H1 (cell line): ENCODE results near the gene MEF2D. TPM values are rescaled to one million over a fixed set of nuclear protein-coding genes. Genes with fewer than 3 reads are reported as not detected.

Experiments
- CTCF ChIA-PET: fragments of 300-600 bp; sonication (Branson Sonifier 250); formaldehyde crosslinking; loops from one replicate; lab custom pipeline; 2021; ENCODE audit not compliant: partially characterized antibody; lab: Charles Lee
- POLR2A ChIA-PET: fragments of 300-600 bp; sonication (Branson Sonifier 250); formaldehyde crosslinking; loops from one replicate; lab custom pipeline; 2021; ENCODE audit warnings: inconsistent platforms; ENCODE audit not compliant: partially characterized antibody; lab: Charles Lee
- DNase-seq, 2 experiments: peaks; one replicate each; pipeline versions ENCODE4 v3.0.0 to v3.0.0-alpha.2; 2010 to 2022; ENCODE audit warnings: low spot score in 2 of 2, low read depth in 1 of 2, mixed read lengths in 1 of 2
- FAIRE-seq: peaks from 2 replicates; lab custom pipeline; 2011; peaks lifted over from hg19 to GRCh38; lab: Jason Lieb, UNC
- H2AFZ ChIP-seq: 2 replicates; pipeline ENCODE4 v1.8.1; 2012; ENCODE audit warnings: low read length, inconsistent platforms
- H2AK5ac ChIP-seq: 2 replicates; pipeline ENCODE4 v1.6.1; 2013; ENCODE audit warnings: low read depth, low read length
- H2BK120ac ChIP-seq: replicated peaks from 2 replicates; pipeline ENCODE3; 2013; ENCODE audit warnings: low read depth, low read length, inconsistent platforms
- H2BK12ac ChIP-seq: 2 replicates; pipeline ENCODE4 v1.6.1; 2013; ENCODE audit warnings: low read depth, low read length
- H2BK15ac ChIP-seq: 2 replicates; pipeline ENCODE4 v1.6.1; 2013; ENCODE audit warnings: low read length
- H2BK20ac ChIP-seq: 2 replicates; pipeline ENCODE4 v1.6.1; 2013; ENCODE audit warnings: low read length
- H2BK5ac ChIP-seq: 2 replicates; pipeline ENCODE4 v1.6.1; 2013; ENCODE audit warnings: low read depth, low read length
- H3K14ac ChIP-seq: 2 replicates; pipeline ENCODE4 v1.6.1; 2013; ENCODE audit warnings: inconsistent platforms; ENCODE audit not compliant: insufficient read length
- H3K18ac ChIP-seq: 2 replicates; pipeline ENCODE4 v1.6.1; 2013; ENCODE audit warnings: low read length; ENCODE audit errors: extremely low read depth
- H3K23ac ChIP-seq: 2 replicates; pipeline ENCODE4 v1.6.1; 2013; ENCODE audit warnings: inconsistent platforms; ENCODE audit not compliant: insufficient read length
- H3K23me2 ChIP-seq: 2 replicates; pipeline ENCODE4 v1.6.1; 2013; ENCODE audit warnings: low read depth, low read length
- H3K27ac ChIP-seq: 2 replicates; pipeline ENCODE4 v1.6.1; 2011; ENCODE audit warnings: low read depth, low read length, inconsistent platforms
- H3K27me3 ChIP-seq, 4 experiments: replicated peaks in 1 of 4; 1 replicate in 1 of 4; 2 replicates in 3 of 4; pipeline versions ENCODE4 v1.6.1 to v1.8.1; 2011 to 2013; ENCODE audit warnings: low read length in 3 of 4, mild to moderate bottlenecking in 3 of 4, inconsistent platforms in 2 of 4, mixed read lengths in 2 of 4, moderate library complexity in 1 of 4; ENCODE audit not compliant: control insufficient read depth in 3 of 4, insufficient read depth in 3 of 4; ENCODE audit errors: extremely low read depth in 1 of 4
- H3K36me3 ChIP-seq, 4 experiments: 2 replicates each; pipeline versions ENCODE4 v1.6.1 to v1.8.1; 2011 to 2013; ENCODE audit warnings: mild to moderate bottlenecking in 4 of 4, low read length in 3 of 4, moderate library complexity in 2 of 4, control low read depth in 1 of 4, inconsistent platforms in 1 of 4; ENCODE audit not compliant: insufficient read depth in 4 of 4, control insufficient read depth in 2 of 4
- H3K4ac ChIP-seq: replicated peaks from 2 replicates; pipeline ENCODE3; 2013; ENCODE audit warnings: low read length, low read depth, mixed read lengths, inconsistent platforms; ENCODE audit not compliant: insufficient read length
- H3K4me1 ChIP-seq, 4 experiments: replicated peaks in 1 of 4; 1 replicate in 1 of 4; 2 replicates in 3 of 4; pipeline versions ENCODE4 v1.6.1 to v1.8.1; 2011 to 2013; ENCODE audit warnings: low read length in 3 of 4, inconsistent platforms in 2 of 4, mixed read lengths in 1 of 4; ENCODE audit not compliant: insufficient read depth in 4 of 4, control insufficient read depth in 3 of 4
- H3K4me2 ChIP-seq, 2 experiments: 2 replicates each; pipeline versions ENCODE4 v1.6.1 to v1.8.1; 2011 to 2013; ENCODE audit warnings: low read depth in 2 of 2, low read length in 2 of 2, control low read depth in 1 of 2, inconsistent platforms in 1 of 2, mild to moderate bottlenecking in 1 of 2; ENCODE audit not compliant: insufficient read depth in 1 of 2
- H3K4me3 ChIP-seq, 4 experiments: fragments of 200-600, 300-600 bp in 1 of 4; sonication (generic), shearing (Covaris generic), sonication (Bioruptor Twin) in 1 of 4; 2 replicates each; pipeline versions ENCODE4 v1.5.1 to v1.8.1; 2011 to 2016; ENCODE audit warnings: low read length in 4 of 4, low read depth in 3 of 4, control low read depth in 2 of 4, inconsistent platforms in 2 of 4, mild to moderate bottlenecking in 2 of 4, mixed read lengths in 1 of 4, moderate library complexity in 1 of 4; ENCODE audit not compliant: insufficient read depth in 2 of 4; ENCODE audit errors: extremely low read depth in 1 of 4
- H3K56ac ChIP-seq: replicated peaks from 2 replicates; pipeline ENCODE3; 2013; ENCODE audit warnings: low read depth, mild to moderate bottlenecking, mixed read lengths, low read length, inconsistent platforms; ENCODE audit not compliant: insufficient read length
- H3K79me1 ChIP-seq: 2 replicates; pipeline ENCODE4 v1.6.1; 2013; ENCODE audit warnings: low read depth, low read length, control low read depth
- H3K79me2 ChIP-seq, 2 experiments: 2 replicates each; pipeline versions ENCODE4 v1.6.1 to v1.8.1; 2012 to 2013; ENCODE audit warnings: low read length in 2 of 2, mild to moderate bottlenecking in 2 of 2, inconsistent platforms in 1 of 2; ENCODE audit not compliant: insufficient read depth in 2 of 2, control insufficient read depth in 1 of 2
- H3K9ac ChIP-seq, 4 experiments: replicated peaks in 1 of 4; 1 replicate in 1 of 4; 2 replicates in 3 of 4; pipeline versions ENCODE4 v1.6.1 to v1.8.1; 2011 to 2013; ENCODE audit warnings: low read depth in 3 of 4, low read length in 3 of 4, control low read depth in 2 of 4, mild to moderate bottlenecking in 2 of 4, moderate library complexity in 2 of 4, inconsistent platforms in 1 of 4; ENCODE audit errors: extremely low read depth in 1 of 4
- H3K9me3 ChIP-seq, 2 experiments: 2 replicates each; pipeline versions ENCODE4 v1.6.1 to v1.8.1; 2012 to 2013; ENCODE audit warnings: mild to moderate bottlenecking in 2 of 2, moderate library complexity in 2 of 2, control low read depth in 1 of 2, inconsistent platforms in 1 of 2, low read depth in 1 of 2, low read length in 1 of 2, mixed read lengths in 1 of 2; ENCODE audit not compliant: insufficient read depth in 2 of 2
- H4K20me1 ChIP-seq, 2 experiments: replicated peaks in 1 of 2; 2 replicates each; pipeline versions ENCODE3 to v1.8.1; 2011 to 2013; ENCODE audit warnings: inconsistent platforms in 2 of 2, low read length in 2 of 2, mild to moderate bottlenecking in 1 of 2; ENCODE audit not compliant: insufficient read depth in 2 of 2, control insufficient read depth in 1 of 2
- H4K5ac ChIP-seq: 2 replicates; pipeline ENCODE4 v1.6.1; 2013; ENCODE audit warnings: low read length, low read depth, mixed read lengths, inconsistent platforms; ENCODE audit not compliant: insufficient read length
- H4K8ac ChIP-seq: 2 replicates; pipeline ENCODE4 v1.8.0; 2013; ENCODE audit warnings: mild to moderate bottlenecking, moderate library complexity, low read length, inconsistent platforms; ENCODE audit not compliant: insufficient read depth; ENCODE audit errors: extremely low read depth
- H4K91ac ChIP-seq: replicated peaks from 2 replicates; pipeline ENCODE3; 2013; ENCODE audit warnings: low read length, mixed read lengths, inconsistent platforms; ENCODE audit not compliant: insufficient read length
- FOSL1 ChIP-seq: IDR thresholded peaks from 2 replicates; pipeline ENCODE4 v1.6.1; 2011; ENCODE audit warnings: mild to moderate bottlenecking, low read depth, low read length, moderate library complexity; ENCODE audit not compliant: insufficient read depth
- WGBS, 2 experiments: shearing (Covaris generic) in 1 of 2; methylation state at CpG; one replicate each; pipeline versions ENCODE4 v1.1.6 to v1.1.7; 2013 to 2015; ENCODE audit warnings: low lambda C conversion rate in 2 of 2, mixed read lengths in 2 of 2, inconsistent platforms in 1 of 2, low coverage in 1 of 2, missing lambda C conversion rate in 1 of 2; ENCODE audit not compliant: insufficient replicate concordance in 2 of 2, insufficient coverage in 1 of 2, insufficient read length in 1 of 2; ENCODE audit errors: extremely low coverage in 1 of 2, missing lambda C conversion rate in 1 of 2; 5-methylcytosine and 5-hydroxymethylcytosine counted together
- polyA plus RNA-seq, 7 experiments: library from polyadenylated mRNA; depleted of rRNA in 3 of 7; stranded (reverse) in 5 of 7; unstranded in 2 of 7; fragments of >200 nt in 5 of 7; fragments of 200-250 nt in 2 of 7; gene quantifications; 1 replicate in 5 of 7; 2 replicates in 1 of 7; 4 replicates in 1 of 7; pipeline versions ENCODE4 v1.2.1 to v1.2.3, GENCODE V29; 2011 to 2013; ENCODE audit warnings: missing spikeins in 2 of 7, mixed read lengths in 2 of 7
- total RNA-seq: library from RNA; stranded (reverse); fragmentation: NEBNext Ultra II Directional; extraction: Animal tissue kit (Norgen Biotek cat#: 25700); gene quantifications from 2 replicates; pipeline ENCODE4 v1.2.1, GENCODE V29; 2021

Gene MEF2D
- total and polyA plus RNA-seq, 2 of the 8 experiments (the other 6 are each of a cell fraction or from before 2014, with no cell fraction given): 17.3 to 20.3 TPM

- 86% methylated on average over 5 of the region's 5 CpGs; no CpG with 5 or more reads in 1 of the 2 experiments for WGBS, 2 experiments
- FAIRE-seq: no peak
- CTCF ChIA-PET: interaction anchor here (0.6 to 4.7 kb wide), 14 partner anchors 10 to 63 kb away, joined by 3 to 25 read pairs (median 4); partner anchors contain the start of gene MEF2D
- no peak overlapping the region for H3K56ac ChIP-seq
- H2BK12ac ChIP-seq: no peak overlapping the region
- no peak overlapping the region for H3K18ac ChIP-seq
- no peak overlapping the region for H2BK20ac ChIP-seq
- no peaks in the 10 kb centered on the region for H3K9me3 ChIP-seq
- DNase-seq: no peak
- no peak overlapping the region for H2AFZ ChIP-seq
- no peaks in the 10 kb centered on the region for H3K27me3 ChIP-seq
- H3K79me1 ChIP-seq: no peaks in the 10 kb centered on the region
- H4K20me1 ChIP-seq: no peaks in the 10 kb centered on the region
- H3K4ac ChIP-seq: no peak overlapping the region
- no peaks in the 10 kb centered on the region for H3K23me2 ChIP-seq
- no peak overlapping the region for H2BK5ac ChIP-seq
- no peak overlapping the region for H3K23ac ChIP-seq
- no peak overlapping the region for H2BK120ac ChIP-seq
- no peak overlapping the region for H2BK15ac ChIP-seq
- no peak overlapping the region for H2AK5ac ChIP-seq
- H3K4me3 ChIP-seq: no peak overlapping the region
- TF ChIP-seq FOSL1: no peak
- H3K14ac ChIP-seq: no peak overlapping the region
- H4K8ac ChIP-seq: no peak overlapping the region
- H3K4me1 ChIP-seq: peaks cover 3 to 15% (median 11%) of the 10 kb centered on the region in 4 experiments
- POLR2A ChIA-PET: interaction anchor here (3.9 kb wide), 1 partner anchor 25 kb away, joined by 20 read pairs; no protein-coding TSS in a partner anchor
- no peak overlapping the region for H4K91ac ChIP-seq
- no peaks in the 10 kb centered on the region for H3K79me2 ChIP-seq
- H3K9ac ChIP-seq: no peak overlapping the region
- peaks cover 4 to 27% (median 15%) of the 10 kb centered on the region in 4 experiments; a peak in 7 of 8 replicates for H3K36me3 ChIP-seq
- no peak overlapping the region for H4K5ac ChIP-seq
- no peak overlapping the region for H3K27ac ChIP-seq
- H3K4me2 ChIP-seq: no peak overlapping the region
Measured at GRCh38 chr1:156528231-156528630, 27.7 kb upstream of the MEF2D start.
